GM10847 (cell line): ENCODE results near the gene FAM83C.

Source experiments
- POLR2A ChIP-seq: IDR thresholded peaks from 2 replicates; pipeline ENCODE4 v1.6.1; 2011; ENCODE audit not compliant: insufficient read length; ENCODE audit errors: extremely low read depth

Gene FAM83C

GRCh38 chr20:35291654-35292503 lies at the start of gene FAM83C:
FAM83C (minus strand) TSS chr20:35292425; CDS start chr20:35292304, 121 bp downstream.
- TF ChIP-seq POLR2A: no peak

DNA sequence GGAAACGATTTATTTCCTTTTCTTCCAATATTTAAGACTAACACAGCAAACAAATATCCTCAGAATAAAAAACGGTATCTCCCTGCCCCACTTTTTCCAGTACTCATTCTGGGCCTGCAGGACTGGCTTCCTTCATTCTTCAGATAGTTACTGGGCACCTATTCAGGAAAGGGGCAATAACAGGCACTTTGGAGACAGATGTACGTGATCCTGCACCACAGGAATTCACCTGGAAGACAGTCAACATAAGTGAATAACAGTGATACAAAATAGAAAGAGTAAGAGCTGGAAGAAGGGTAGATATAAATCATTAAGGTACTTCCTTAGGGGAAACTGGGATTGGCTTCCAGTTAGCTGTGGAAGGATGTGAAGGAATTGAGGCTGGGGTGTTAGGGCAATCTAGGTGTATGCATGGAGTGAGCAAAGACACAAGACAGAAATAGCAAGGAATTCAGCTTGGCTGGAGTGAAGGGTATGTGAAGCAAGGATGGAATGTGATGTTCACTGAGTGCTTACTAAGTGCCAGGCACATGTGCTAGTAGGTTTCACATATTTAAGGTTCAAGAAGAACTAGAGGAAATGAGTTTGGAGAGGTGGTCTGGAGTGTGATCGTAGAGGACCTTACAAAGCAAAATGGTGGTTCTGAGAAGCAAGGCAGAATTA lies 49.3 kb upstream of the FAM83C start:
- no peak for TF ChIP-seq POLR2A

DNA sequence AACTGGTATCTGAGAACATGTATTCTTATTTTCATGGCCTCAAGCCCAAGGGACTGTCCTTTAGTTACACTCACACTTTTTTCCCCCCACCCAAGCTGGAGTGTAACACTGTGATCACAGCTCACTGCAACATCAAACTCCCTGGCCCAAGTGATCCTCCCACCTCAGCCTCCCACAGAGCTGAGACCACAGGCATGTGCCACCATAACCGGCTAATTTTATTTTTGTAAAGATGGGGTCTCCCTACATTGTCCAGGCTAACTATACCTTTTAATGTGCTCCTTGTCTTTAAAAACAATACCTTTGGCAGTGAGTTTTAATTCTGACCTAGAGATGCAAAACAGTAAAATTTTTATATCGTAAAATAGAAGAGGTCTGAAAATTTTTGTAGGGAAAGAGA lies 48.2 kb upstream of the FAM83C start:
- no peak for TF ChIP-seq POLR2A

GRCh38 chr20:35339636-35340035 lies 47.4 kb upstream of the FAM83C start:
- no peak for TF ChIP-seq POLR2A

GRCh38 chr20:35339007-35339406 lies 46.8 kb upstream of the FAM83C start:
- TF ChIP-seq POLR2A: no peak

DNA sequence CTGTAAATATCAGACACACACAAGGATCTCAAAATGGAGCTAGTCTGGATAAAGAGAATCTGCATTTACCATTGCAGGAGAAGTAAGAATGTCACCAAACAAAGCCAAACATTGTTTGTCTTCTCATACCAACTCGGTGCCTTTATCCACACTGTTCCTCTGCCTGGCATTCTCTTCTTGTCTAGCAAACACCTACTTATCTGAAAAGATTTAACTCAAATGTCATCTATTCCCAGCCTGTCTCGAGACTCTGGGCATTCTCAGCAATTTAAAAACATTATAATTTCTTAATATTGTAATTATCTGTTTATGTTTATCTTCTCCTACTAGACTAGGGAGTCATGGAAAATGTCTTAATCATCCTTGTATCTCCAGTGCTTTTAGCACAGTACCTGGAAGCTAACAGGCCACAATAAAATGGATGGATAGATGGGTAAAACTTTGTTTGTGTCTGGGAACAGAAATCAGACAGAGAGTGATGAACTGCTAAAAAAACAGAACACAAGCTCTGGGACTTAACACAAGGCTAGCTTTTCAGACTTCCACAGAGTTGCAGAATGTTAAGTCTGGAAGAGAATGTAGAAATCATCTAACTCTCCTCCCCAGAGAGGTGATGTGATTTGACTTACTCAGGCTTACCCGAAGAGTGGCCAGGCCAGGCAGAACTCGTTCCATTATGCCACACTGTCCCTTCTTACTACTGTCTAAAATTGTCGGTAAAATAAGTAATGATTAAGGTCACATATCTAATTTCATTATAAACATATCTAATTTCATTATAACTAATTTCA lies 42.3 kb upstream of the FAM83C start:
- TF ChIP-seq POLR2A: no peak

- no peak for TF ChIP-seq POLR2A
Measured at GRCh38 chr20:35333606-35334005, 41.4 kb upstream of the FAM83C start.

- TF ChIP-seq POLR2A: no peak
Measured at GRCh38 chr20:35332540-35333200, 40.4 kb upstream of the FAM83C start.

DNA sequence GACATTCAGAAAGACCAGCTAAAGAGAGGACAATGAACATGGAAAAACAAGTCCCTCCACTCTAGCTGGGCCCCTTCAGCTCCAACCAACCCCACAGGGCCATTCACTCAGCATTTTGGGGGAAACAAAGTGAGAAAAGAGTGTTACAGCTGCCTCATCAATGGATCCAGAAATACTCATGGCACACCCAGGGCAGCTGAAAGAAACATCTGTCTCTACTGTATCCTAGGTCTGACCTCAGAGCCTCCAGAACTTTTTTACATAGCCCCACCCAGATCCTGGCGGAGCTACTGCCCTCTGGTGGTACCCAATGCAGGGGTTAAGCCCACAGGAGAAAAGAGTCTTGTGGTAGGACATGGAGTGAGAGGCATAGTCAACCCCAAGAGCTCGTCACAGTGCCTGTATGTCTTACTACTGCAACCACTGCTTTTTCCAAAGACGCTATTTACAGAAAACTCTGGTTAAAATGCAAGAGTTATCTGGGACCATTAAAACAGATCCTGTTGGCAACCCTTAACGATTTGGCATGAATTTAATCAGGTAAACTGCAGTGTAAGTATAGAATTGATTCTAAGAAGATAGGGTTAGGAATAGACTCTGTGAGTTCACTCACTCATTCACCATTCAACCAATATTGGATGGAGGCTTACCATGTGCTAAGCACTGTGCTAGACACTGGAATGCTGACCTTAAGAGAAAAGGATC lies 37.4 kb upstream of the FAM83C start:
- TF ChIP-seq POLR2A: no peak

GRCh38 chr20:35328689-35329088 lies 36.5 kb upstream of the FAM83C start:
- TF ChIP-seq POLR2A: no peak

GRCh38 chr20:35328095-35328685 lies 36.0 kb upstream of the FAM83C start:
- TF ChIP-seq POLR2A: no peak

DNA sequence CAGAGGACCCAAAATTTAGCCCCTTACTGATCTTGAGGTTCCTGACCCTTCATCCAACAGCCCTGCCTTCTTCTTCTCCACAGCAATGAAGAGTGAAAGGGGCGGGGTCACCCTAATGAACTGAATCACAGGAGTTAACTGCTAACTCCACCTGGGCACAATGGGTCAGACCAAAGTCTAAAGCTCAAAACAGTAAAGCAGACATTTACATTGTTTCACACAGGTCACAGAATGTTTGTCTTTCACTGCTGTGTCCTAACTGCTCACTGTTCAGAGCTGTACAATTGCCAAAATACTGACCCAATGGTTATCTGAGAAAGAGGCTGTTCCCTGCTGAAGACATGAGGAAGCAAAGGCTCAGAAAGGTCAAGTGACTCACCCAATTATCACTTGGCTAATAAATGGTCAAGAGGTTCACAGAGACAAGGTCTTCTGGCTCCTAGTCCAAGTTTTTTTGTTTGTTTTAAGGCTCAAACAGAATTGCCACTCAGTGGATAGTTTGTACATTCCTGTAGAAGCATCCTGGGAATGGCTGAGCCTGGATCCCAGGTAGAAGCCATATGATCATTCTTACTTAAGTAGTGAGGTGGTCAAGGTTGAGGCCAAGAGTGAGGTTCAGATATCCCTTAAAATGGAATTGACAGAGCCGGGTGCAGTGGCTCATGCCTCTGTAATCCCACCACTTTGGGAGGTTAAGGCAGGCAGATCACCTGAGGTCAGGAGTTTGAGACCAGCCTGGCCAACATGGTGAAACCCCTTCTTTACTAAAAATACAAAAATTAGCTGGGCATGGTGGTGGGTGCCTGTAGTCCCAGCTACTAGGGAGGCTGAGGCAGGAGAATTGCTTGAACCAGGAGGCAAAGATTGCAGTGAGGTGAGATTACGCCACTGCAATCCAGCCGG lies 35.1 kb upstream of the FAM83C start:
- TF ChIP-seq POLR2A: no peak

DNA sequence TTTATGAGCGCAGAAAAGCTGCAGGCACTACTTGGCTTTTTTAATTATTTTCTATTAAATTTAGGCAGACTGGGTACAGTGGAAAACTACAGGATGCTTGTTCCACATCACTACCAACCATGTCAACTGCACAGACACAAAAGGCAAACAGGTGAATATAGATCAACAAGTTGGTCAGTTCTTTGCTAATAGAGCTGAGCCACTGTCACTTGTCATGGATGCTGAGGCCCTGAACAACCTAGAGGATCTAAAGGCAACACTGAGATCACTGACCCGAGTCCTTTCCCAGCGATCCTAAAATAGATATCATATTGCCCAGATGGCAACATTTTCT lies 34.5 kb upstream of the FAM83C start:
- no peak for TF ChIP-seq POLR2A
